Mucosa of rectum (tissue), 2 donors: Measurements from ENCODE around the gene CSTA.
A peak's percentile ranks its signal among the peaks of the same experiment; 100 is the strongest.

Experiments used
- H3K27ac ChIP-seq, 2 donors: one replicate each; pipeline ENCODE4 v1.7.0; 2013; ENCODE audit warnings: inconsistent platforms in 2 of 2, low read depth in 2 of 2, low read length in 2 of 2
- H3K27me3 ChIP-seq, 2 donors: one replicate each; pipeline ENCODE4 v1.7.0; 2013; ENCODE audit warnings: low read length in 2 of 2; ENCODE audit not compliant: control insufficient read depth in 2 of 2, insufficient read depth in 2 of 2
- H3K36me3 ChIP-seq, 2 donors: one replicate each; pipeline ENCODE4 v1.7.0; 2013; ENCODE audit warnings: low read length in 2 of 2; ENCODE audit not compliant: control insufficient read depth in 2 of 2, insufficient read depth in 2 of 2
- H3K4me1 ChIP-seq, 2 donors: one replicate each; pipeline ENCODE4 v1.7.0; 2013; ENCODE audit warnings: low read length in 2 of 2, mild to moderate bottlenecking in 1 of 2; ENCODE audit not compliant: control insufficient read depth in 2 of 2, insufficient read depth in 2 of 2
- H3K4me3 ChIP-seq, 2 donors: one replicate each; pipeline ENCODE4 v1.7.0; 2013; ENCODE audit warnings: low read length in 2 of 2
- H3K9ac ChIP-seq, 2 donors: one replicate each; pipeline ENCODE4 v1.7.0; 2013; ENCODE audit warnings: low read length in 2 of 2, low read depth in 1 of 2, mild to moderate bottlenecking in 1 of 2
- H3K9me3 ChIP-seq, 2 donors: one replicate each; pipeline ENCODE4 v1.7.0; 2013; ENCODE audit warnings: low read length in 2 of 2; ENCODE audit not compliant: control insufficient read depth in 2 of 2
- donor health status: healthy.
- donor health status: Normal muscosa, but diverticular disease.

The CSTA gene

GRCh38 chr3:122366379-122366749 is 41.3 kb downstream of the CSTA start:
- Histone ChIP-seq H3K4me3 (no peak overlapping the region), H3K9ac (no peak overlapping the region), H3K36me3 (peaks cover 3 to 12% of the 10 kb centered on the region in 2 donors), H3K27ac (peak overlapping the region; percentile 70 to 80), H3K9me3 (no peaks in the 10 kb centered on the region), H3K27me3 (no peaks in the 10 kb centered on the region), H3K4me1 (peaks cover 25 to 51% of the 10 kb centered on the region in 2 donors)

GRCh38 chr3:122374034-122374433 is 49.0 kb downstream of the CSTA start:
- Histone ChIP-seq H3K9ac (no peak overlapping the region), H3K27ac (no peak overlapping the region), H3K9me3 (no peaks in the 10 kb centered on the region), H3K36me3 (peaks cover 0 to 5% of the 10 kb centered on the region in 2 donors), H3K4me1 (peaks cover 0 to 4% of the 10 kb centered on the region in 2 donors), H3K27me3 (no peaks in the 10 kb centered on the region), H3K4me3 (no peak overlapping the region)

GRCh38 chr3:122377975-122378374 is 52.9 kb downstream of the CSTA start:
- Histone ChIP-seq H3K4me3 (no peak overlapping the region), H3K27me3 (no peaks in the 10 kb centered on the region), H3K4me1 (peaks cover 0 to 5% of the 10 kb centered on the region in 2 donors), H3K9me3 (no peaks in the 10 kb centered on the region), H3K36me3 (no peaks in the 10 kb centered on the region), H3K9ac (no peak overlapping the region), H3K27ac (no peak overlapping the region)

- Histone ChIP-seq H3K9me3 (no peaks in the 10 kb centered on the region), H3K4me1 (peaks cover 9 to 30% of the 10 kb centered on the region in 2 donors), H3K27me3 (no peaks in the 10 kb centered on the region), H3K9ac (peak within 1 kb of the TSS; percentile 87 to 92), H3K4me3 (peak within 1 kb of the TSS; percentile 91 to 98), H3K36me3 (peaks cover 0 to 3% of the 10 kb centered on the region in 2 donors), H3K27ac (peak within 1 kb of the TSS; percentile 92 to 93)
Measured at GRCh38 chr3:122382888-122383666, 58.0 kb downstream of the CSTA start, which contains the start of gene MIX23. Gene MIX23, minus strand, starts transcription at chr3:122383231. Its CDS starts 7 bp downstream, at chr3:122383224.

- Histone ChIP-seq H3K9ac (peak within 1 kb of the TSS; percentile 87 to 92), H3K4me1 (peaks cover 9 to 31% of the 10 kb centered on the region in 2 donors), H3K4me3 (peak within 1 kb of the TSS; percentile 91 to 98), H3K36me3 (peaks cover 0 to 3% of the 10 kb centered on the region in 2 donors), H3K27ac (peak within 1 kb of the TSS; percentile 92 to 93), H3K27me3 (no peaks in the 10 kb centered on the region), H3K9me3 (no peaks in the 10 kb centered on the region)
Measured at GRCh38 chr3:122383771-122384697, 59.0 kb downstream of the CSTA start, which contains the start of gene FAM162A. Gene FAM162A, plus strand, starts transcription at chr3:122384182. Its CDS starts 84 bp downstream, at chr3:122384266.

GRCh38 chr3:122387709-122388108 is 62.7 kb downstream of the CSTA start:
- Histone ChIP-seq H3K36me3 (peaks cover 0 to 3% of the 10 kb centered on the region in 2 donors), H3K27ac (no peak overlapping the region), H3K9ac (no peak overlapping the region), H3K27me3 (no peaks in the 10 kb centered on the region), H3K9me3 (no peaks in the 10 kb centered on the region), H3K4me1 (peaks cover 9 to 26% of the 10 kb centered on the region in 2 donors), H3K4me3 (no peak overlapping the region)

GRCh38 chr3:122389197-122389596 is 64.1 kb downstream of the CSTA start:
- Histone ChIP-seq H3K4me3 (no peak overlapping the region), H3K27ac (no peak overlapping the region), H3K9me3 (no peaks in the 10 kb centered on the region), H3K4me1 (peaks cover 4 to 21% of the 10 kb centered on the region in 2 donors), H3K36me3 (peaks cover 3 to 10% of the 10 kb centered on the region in 2 donors), H3K9ac (no peak overlapping the region), H3K27me3 (no peaks in the 10 kb centered on the region)

- H3K4me1 ChIP-seq = peaks cover 4 to 17% of the 10 kb centered on the region in 2 donors
- no peak overlapping the region for H3K27ac ChIP-seq
- H3K4me3 ChIP-seq = no peak overlapping the region
- H3K9ac ChIP-seq = no peak overlapping the region
- peaks cover 3 to 11% of the 10 kb centered on the region in 2 donors for H3K36me3 ChIP-seq
- H3K27me3 ChIP-seq = no peaks in the 10 kb centered on the region
- no peaks in the 10 kb centered on the region for H3K9me3 ChIP-seq
Measured at GRCh38 chr3:122389892-122390291, 64.8 kb downstream of the CSTA start.

- peaks cover 3 to 11% of the 10 kb centered on the region in 2 donors for H3K36me3 ChIP-seq
- H3K4me1 ChIP-seq = peaks cover 0 to 17% of the 10 kb centered on the region in 2 donors
- no peak overlapping the region for H3K27ac ChIP-seq
- no peak overlapping the region for H3K9ac ChIP-seq
- H3K9me3 ChIP-seq = no peaks in the 10 kb centered on the region
- no peaks in the 10 kb centered on the region for H3K27me3 ChIP-seq
- H3K4me3 ChIP-seq = no peak overlapping the region
Measured at GRCh38 chr3:122390665-122391064, 65.6 kb downstream of the CSTA start.
